NCI-H2196 treated with DMSO at 0.1 percent for 48 hours (cell line): ENCODE data around the gene AGPAT3.
"Not testable (repeated sequence)": the region's sequence is repeated elsewhere in the genome, so short reads cannot be mapped to it uniquely, and the experiment has no call there.

Experiments
- DNase-seq: peaks from one replicate; lab custom pipeline; 2025; ENCODE audit not compliant: unreplicated experiment; lab: John Stamatoyannopoulos, UW

Gene AGPAT3

GRCh38 chr21:43864962-43865539, at the start of gene AGPAT3:
Gene AGPAT3 (plus strand): TSS chr21:43865223. CDS start chr21:43959682, 94,459 bp downstream.
- DNase-seq = no peak

- DNase-seq = no peak
Measured at GRCh38 chr21:43815991-43816390, 49.0 kb upstream of the AGPAT3 start.

- DNase-seq = no peak
Measured at GRCh38 chr21:43816611-43817071, 48.4 kb upstream of the AGPAT3 start.

DNA sequence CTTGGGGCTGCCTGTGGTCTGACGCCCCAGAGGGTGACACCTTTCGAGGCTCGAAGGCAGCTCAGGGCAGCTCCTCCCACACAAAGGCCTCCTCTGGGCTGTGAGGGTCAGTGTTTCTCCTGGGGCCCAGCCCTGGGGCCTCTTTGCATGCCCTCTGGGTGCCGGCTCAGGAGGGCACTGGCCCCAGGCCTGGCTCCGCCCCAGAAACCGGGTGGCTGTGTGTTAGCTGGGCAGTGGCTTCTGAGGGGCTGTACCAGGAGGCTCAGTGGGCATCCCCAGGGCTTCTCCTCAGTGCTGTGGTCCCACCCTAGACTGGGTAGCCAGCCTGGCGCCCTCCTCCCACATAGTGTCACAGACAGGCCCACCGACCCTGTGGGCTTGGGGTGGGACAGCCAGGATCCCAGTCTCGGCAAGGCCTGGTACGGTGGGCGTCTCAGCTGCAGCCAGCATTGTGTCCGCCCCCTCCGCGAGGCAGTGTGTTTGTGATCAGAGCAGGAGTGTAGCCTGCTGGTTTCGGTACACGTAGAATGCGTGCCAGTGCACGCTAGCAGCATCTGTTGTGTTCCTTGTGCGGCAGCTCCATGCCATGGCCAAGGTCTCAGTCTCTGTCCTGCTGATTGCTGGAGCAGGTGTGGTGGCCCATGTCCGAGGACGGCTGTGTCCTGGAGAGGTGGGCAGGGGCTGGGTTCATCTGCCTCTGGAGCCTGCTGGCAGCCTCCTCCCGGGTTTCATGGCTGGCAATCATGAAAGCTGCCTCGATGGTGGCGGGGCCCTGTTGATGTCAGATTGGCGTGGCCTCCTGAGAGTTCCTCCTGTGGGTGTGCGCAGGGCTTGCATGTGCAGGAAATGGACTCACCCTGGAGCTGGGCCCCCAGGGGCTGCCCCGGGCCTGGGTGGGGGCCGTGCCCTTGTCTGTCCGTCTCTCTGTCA, 47.6 kb upstream of the AGPAT3 start:
- DNase-seq = no peak

GRCh38 chr21:43818685-43819084, 46.3 kb upstream of the AGPAT3 start:
- no peak for DNase-seq

DNA sequence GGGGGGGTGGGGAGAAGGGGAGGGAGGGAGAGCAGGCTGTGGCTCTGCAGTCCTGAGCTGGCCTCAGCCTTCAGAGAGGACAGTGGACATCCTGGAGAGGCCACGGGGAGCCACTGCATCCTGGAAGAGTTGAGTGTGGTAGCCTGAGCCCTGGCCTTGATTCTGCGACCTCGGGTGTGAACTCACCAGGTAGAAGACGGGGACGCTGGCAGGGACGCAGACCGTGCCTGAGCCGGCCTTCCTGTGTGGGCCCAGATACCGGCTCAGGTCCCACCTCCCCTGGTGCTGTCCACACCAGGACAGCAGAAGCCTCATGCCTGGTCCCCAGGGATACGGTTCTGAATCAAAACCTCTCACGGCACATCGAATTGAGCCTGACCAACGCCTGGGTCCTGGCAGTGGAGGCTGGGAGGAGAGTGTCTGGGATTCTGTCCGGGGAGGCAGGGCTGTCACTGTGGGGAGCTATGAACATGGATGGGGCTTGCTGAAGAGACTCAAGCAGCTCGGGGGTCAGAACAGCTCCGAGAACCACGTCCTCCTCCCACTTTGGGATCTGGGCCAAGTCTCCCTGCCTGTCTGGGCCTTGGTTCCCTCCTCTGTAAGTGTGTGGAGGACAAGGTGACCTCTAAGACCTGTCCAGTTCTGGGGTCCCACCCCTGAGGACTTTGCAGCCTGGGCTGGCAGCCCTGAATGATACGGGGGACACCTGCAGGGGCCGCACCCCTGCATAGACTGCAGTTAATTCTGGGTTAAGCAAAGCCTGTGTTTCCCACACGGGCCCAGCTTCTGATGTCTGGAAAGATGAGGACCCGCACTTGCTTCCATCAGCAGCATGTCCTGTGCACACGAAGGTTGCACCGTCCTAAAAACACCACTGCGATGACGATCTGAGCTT, 45.3 kb upstream of the AGPAT3 start:
- no peak for DNase-seq

GRCh38 chr21:43820466-43820865, 44.6 kb upstream of the AGPAT3 start:
- no peak for DNase-seq

DNA sequence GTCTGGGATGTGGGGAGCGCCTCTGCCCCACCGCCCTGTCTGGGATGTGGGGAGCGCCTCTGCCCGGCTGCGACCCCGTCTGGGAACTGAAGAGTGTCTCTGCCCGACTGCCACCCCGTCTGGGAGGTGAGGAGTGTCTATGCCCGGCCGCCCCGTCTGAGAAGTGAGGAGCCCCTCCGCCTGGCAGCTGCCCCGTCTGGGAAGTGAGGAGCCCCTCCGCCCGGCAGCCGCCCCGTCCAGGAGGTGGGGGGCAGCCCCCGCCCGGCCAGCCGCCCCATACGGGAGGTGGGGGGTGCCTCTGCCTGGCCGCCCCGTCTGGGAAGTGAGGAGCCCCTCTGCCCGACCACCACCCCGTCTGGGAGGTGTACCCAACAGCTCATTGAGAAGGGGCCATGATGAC, 42.9 kb upstream of the AGPAT3 start:
- DNase-seq = not testable (repeated sequence)

GRCh38 chr21:43822741-43823140, 42.3 kb upstream of the AGPAT3 start:
- not testable (repeated sequence) for DNase-seq

- DNase-seq = no peak
Measured at GRCh38 chr21:43824333-43825241, 40.4 kb upstream of the AGPAT3 start.

GRCh38 chr21:43825242-43825935, 39.6 kb upstream of the AGPAT3 start:
- no peak for DNase-seq

- DNase-seq = peak; percentile 46
Measured at GRCh38 chr21:43825936-43826622, 38.9 kb upstream of the AGPAT3 start.

GRCh38 chr21:43826623-43826974, 38.4 kb upstream of the AGPAT3 start:
- no peak for DNase-seq

GRCh38 chr21:43827015-43827611, 37.9 kb upstream of the AGPAT3 start:
- no peak for DNase-seq

DNA sequence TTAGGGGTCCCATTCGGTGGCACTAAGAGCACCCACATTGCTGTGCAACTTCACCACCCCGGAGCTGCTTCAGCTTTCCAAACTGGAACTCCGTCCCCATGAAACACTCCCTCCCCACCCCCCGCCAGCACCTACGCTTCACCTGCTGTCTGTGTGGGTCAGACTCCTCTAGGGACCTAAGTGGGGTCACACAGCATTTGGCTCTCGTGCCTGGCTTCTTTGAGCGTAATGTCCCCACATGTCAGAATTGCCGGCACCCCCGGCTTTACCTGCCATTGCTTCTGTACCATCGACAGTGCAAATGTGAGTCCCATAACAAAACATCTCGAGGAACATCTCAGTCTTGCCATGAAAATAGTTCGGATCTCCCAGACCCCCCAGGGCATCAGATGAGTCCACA, 35.9 kb upstream of the AGPAT3 start:
- DNase-seq = no peak

DNA sequence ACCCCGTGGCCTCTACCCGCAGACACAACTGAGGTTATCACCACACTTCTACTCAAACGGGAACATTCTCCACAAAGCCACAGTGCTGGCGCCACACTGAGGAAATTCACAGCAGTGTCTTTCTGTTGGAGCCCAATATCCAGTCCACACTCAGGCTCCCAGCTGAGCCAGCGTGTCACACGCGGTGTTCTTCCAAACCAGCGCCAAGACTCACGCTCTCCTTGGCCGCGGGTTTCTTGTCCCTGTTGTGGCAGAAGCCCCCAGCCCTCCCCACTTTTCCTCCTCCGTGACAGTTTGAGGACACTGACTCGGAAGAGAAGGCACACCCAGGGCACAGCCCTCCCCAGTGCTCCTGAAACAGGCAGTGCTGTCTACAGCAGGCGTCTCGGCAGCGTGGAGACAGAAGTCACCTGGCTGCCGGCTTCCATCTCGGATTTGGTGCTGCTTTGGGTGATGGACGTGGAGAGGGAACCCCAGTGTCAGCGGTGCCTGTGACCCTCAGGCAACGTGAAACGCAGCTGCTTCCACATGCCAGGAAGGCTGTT, 35.4 kb upstream of the AGPAT3 start:
- no peak for DNase-seq

DNA sequence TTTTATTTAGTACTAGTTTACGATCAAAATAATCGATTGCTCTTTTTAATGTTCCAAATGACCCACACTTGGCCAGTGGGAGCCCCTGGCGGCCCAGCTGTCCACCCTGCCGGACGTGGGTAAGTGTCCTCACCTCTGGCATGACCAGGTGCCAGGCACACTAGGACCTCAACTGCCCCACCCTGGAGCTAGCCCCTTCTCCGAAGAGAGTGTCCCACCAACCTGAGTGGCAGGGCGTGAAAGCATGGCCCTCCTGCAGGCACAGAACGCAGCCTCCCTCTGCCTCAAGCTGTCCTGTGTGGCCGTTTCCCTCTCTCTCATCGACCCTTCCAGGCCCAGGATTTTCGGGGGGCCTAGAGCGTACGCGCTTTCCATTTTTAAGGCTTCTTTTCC, 32.9 kb upstream of the AGPAT3 start:
- no peak for DNase-seq

DNA sequence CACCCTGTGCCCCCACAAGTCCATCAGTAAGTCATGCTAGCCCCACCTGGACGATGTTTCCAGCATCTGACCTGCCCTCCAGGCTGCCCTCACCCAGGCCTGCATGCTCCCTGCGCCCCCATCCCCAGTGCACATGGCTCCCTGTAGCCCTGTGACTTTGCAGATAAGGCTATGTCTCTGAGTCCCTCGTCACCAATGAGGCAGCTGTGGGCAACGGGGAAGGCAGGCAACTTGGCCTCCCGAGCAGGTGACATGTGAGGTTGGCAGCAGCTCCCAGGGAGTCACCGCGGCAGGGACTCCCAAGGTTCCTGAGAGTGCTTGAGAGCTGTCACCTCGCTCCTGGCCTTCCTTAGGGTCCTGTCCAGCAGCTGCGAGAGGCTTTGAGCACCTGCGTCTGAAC, 32.4 kb upstream of the AGPAT3 start:
- DNase-seq = no peak
